ENCODE results near the gene FCHSD1.

Gene FCHSD1

GRCh38 chr5:141640698-141641097 lies 10.5 kb downstream of the FCHSD1 start:
- DNase-seq = no peak

DNA sequence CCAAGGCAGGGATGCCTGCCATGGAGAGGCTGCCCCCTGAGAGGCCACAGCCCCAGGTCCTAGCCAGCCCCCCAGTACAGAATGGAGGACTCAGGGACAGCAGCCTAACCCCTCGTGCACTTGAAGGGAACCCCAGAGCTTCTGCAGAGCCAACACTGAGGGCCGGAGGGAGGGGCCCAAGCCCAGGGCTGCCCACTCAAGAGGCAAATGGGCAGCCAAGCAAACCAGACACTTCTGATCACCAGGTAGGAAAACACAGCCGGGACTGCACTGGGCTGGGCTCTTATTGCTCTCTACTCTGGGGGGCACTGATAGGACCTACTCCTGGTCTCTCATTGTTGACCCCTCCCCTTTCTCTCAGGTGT lies 11.2 kb downstream of the FCHSD1 start:
- DNase-seq = no peak

DNA sequence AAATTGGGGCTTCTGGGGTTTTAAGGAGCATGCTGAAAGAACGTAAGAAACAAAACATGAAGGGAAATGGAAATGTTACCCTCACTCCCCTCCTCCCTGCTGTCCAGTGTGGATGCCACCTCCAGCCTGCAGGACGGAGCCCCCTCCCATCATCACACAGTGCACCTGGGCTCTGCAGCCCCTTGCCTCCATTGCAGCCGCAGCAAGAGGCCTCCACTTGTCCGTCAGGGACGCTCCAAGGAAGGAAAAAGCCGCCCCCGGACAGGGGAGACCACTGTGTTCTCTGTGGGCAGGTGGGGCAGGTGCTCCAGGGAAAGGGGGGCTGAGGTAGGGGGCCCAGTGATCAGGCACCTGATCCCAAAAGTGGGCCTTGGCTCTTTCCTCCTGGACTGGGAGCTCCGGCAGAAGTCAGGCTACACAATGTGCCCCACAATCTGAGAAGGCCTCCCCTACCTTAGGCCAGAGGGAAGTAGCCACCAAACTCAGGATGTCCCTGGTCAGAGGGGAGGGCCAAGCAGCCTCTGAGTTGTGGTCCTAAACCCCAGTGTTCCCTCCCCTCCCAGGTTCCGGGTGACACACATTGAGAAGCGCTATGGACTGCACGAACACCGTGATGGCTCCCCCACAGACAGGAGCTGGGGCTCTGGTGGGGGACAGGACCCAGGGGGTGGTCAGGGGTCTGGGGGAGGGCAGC lies 11.7 kb downstream of the FCHSD1 start:
- no peak for DNase-seq

DNA sequence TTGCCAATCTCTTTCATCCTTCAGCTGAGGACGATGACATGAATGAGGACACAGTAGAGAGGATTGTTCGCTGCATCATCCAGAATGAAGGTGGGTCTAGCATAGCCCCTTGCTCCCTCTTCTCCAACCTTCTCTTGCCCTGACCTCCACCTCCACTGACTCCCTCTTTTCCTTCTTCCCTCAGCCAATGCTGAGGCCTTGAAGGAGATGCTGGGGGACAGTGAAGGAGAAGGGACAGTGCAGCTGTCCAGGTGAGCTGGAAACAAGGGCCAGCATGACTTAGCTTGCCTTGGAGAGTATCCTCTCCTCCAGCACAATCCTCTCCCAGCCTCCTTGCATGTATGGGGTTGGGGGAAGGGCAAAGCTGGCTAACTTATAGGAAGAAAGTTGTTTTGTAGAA lies 12.4 kb downstream of the FCHSD1 start:
- DNase-seq = no peak

DNA sequence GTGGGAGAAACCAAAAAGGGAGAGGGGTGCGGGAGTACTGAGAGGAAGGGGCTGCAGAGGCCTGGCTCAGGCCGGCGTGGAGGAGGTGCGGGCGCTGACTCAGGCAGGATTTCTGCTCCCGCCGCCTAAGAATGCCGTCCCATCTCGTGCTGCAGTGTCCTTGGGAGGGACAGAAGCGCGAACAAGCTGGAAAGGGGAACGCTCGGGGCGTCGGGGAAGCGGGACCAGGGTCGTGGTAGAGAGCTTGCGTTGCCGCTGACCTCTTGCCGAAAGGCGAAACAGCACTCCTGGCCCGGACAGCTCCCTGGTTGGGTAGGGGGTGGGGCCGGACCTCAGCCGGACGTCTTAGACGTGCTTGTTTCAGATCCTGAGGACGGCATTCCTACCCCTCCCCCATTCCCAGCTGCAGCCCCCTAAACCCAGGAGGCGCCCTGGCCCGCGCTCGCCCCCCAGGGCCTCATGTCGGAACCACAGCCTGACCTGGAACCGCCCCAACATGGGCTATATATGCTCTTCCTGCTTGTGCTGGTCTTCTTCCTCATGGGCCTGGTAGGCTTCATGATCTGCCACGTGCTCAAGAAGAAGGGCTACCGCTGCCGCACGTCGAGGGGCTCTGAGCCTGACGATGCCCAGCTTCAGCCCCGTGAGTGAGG lies 13.3 kb downstream of the FCHSD1 start:
- DNase-seq = peak; percentile 58

- peak; percentile 67 for DNase-seq
Measured at GRCh38 chr5:141637123-141637766, 14.0 kb downstream of the FCHSD1 start.

- DNase-seq = peak; percentile 95
Measured at GRCh38 chr5:141636413-141637122, 14.7 kb downstream of the FCHSD1 start, which contains the start of the genes HDAC3 and RELL2. TSS of gene HDAC3 (minus strand) at chr5:141636849. CDS start at chr5:141636790, 59 bp downstream. TSS of gene RELL2 (plus strand) at chr5:141636997. CDS start at chr5:141638226, 1,229 bp downstream.

GRCh38 chr5:141636106-141636412 lies 15.2 kb downstream of the FCHSD1 start:
- DNase-seq = no peak

GRCh38 chr5:141635646-141636045 lies 15.6 kb downstream of the FCHSD1 start:
- no peak for DNase-seq

- DNase-seq = no peak
Measured at GRCh38 chr5:141634720-141635119, 16.5 kb downstream of the FCHSD1 start.

DNA sequence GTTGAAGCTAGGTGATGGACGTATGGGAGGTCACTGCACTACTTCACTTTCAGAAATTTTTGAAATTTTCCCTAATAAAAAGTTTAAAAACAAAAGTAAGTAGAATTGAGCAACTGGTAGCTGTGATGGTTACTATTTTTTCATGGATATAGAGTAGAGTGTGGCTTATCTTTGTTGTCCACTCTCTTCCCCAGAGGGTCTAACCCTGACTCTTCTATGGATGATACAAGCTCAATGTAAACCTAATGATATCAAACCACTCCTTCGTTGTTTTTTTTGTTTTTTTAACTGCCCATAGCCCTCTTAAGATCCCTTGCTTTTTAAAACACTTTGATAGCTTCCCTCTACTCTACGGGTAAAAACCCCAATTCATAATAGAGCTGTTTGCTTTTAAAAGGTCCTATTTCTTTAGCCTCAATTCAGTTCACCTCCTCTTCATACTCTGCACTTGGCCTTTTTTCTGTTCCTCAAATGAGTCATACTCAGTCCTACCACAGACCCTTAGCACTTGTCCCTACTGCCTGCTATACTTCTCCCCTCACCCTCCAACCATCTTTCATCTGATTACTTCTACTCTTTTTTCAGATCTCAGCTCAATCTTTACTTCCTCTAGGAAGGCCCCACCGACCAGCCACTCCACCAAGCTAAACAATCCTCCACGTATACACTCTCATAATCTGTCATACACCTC lies 17.2 kb downstream of the FCHSD1 start:
- DNase-seq = no peak

- DNase-seq = no peak
Measured at GRCh38 chr5:141632650-141633049, 18.6 kb downstream of the FCHSD1 start.

DNA sequence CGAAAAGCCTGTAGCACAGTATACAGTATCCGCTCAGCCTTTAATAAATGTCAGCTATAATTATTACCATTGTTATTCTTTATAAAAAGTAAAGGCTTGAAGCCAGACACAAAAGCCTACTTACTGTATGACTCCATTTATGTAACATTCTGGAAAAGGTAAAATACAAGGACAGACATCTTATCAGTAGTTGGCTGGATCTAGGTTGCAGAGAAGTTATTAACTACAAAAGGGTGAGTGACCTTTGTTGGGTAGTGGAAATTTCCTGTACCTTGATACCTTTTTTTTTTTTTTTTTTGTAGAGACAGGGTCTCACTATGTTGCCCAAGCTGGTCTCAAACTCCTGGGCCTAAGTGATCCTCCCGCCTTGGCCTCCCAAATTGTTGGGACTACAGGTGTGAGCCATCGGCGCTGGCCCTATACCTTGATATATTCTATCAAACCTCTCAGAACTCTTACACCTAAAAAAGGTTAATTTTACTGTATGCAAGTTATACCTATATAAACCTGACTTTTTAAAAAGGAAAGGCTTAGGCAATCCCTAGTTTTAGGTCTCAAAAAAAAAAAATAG lies 20.6 kb downstream of the FCHSD1 start:
- no peak for DNase-seq

- DNase-seq = no peak
Measured at GRCh38 chr5:141628175-141628788, 22.9 kb downstream of the FCHSD1 start.

GRCh38 chr5:141623611-141624010 lies 27.6 kb downstream of the FCHSD1 start:
- no peak for DNase-seq

GRCh38 chr5:141623186-141623585 lies 28.0 kb downstream of the FCHSD1 start:
- DNase-seq = no peak

DNA sequence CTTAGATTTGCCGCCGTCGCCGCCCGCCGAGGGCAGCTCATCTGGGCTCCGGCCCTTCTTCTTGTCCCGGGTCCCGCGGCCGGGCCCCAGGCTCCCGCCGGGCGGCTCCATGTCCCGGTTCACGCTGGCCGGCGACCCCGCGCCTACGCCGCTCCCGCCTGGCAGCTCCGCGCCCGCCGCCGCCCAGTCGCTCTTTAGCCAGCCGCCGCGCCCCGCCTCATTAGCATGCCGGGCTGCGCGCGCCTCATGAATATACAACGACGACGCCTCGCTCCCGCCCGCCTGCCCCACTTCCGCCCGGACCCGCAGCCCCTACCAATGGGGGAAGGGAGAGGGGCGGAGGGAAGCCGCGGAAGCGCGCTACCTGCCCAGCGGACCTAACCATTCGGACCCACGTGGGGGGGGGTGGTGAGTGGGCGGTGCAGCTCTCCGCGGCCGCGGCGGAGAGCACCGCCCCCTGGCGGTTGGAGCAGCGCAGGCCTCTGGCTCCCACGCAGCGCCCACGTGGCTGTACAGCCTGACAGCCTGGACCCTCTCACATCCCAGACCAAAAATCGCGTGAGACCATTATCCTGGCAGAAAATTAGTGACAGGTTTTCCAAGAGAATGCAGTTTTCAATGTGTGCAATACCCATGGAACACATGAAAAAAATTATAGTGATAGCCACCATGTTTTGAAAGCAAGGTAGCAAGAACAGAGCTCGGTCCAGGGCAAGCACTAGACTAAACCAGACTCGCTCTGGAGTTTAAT lies 32.2 kb downstream of the FCHSD1 start, which contains the start of gene DIAPH1:
TSS of gene DIAPH1 (minus strand) at position 197 of the 751 bp plus-strand sequence. CDS start at position 111, 86 bp downstream.
- DNase-seq = peak; percentile 99

DNA sequence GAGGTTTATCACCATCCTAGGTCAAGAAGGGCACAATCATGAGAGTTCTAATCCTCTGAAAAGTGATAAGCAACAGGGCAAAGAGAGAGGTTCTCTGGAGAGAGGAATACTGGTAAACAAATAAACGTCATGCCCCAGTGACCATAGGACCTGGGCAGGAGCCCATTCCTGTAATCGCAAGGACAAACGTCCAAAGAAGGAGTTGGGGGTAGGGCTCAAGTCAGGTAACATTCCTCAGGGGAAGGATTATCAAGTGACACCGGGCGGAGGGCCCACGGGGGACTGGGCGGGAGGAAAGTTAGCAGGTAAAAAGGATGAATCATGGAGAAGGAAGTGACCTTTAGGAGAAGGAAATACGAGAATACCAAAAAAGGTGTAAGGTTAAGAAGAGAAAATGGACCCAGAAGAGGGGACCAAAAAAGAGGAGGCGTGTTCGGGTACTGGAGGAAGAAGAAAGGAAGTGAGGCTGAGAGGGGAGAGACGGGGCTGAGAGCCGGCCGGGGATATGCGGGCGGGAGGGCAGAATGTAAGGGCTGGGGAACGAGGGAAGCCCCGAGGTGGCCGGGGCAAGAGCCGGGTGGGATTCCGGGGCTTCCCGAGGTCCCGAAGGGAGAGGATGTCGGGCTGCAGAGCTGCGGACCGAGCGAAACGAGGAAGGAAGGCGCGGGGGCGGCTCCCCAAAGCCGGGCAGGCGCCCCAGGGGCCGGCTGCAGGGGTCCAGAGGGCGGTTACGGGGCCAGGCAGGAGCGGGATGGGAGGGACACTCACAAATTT lies 33.0 kb downstream of the FCHSD1 start:
- peak; percentile 65 for DNase-seq

DNA sequence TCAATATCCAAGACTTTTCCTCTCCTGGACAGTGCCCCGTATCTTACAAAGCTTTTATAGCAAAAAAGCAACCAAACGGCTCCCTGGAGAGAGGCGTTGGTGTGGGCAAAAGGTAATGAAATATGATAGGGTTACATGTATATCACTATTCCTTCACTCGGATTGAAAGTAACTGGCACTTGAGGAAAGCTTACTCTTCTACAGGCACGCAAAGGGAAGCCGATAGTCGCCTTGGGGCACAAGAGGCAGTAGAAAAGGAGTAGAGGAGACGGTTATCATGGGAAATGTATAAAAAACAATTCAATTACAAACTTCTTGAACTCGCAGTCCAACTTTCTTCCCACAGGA lies 33.6 kb downstream of the FCHSD1 start:
- DNase-seq = no peak

- DNase-seq = no peak
Measured at GRCh38 chr5:141617128-141617527, 34.1 kb downstream of the FCHSD1 start.

Measured in activated naive CD4-positive, alpha-beta T cell treated with Interleukin-2 at 50 U/mL for 16 hours (primary cell).